ENCODE measurements around the gene TMPRSS9.

Gene TMPRSS9

GRCh38 chr19:2329501-2329916 is 30.6 kb upstream of the TMPRSS9 start:
- DNase-seq (ENCODE audit: low read depth in 3 of 3), result no peak

- no peak for DNase-seq (ENCODE audit: low read depth in 3 of 3)
Measured at GRCh38 chr19:2330255-2330631, 29.8 kb upstream of the TMPRSS9 start.

GRCh38 chr19:2330632-2331284 is 29.3 kb upstream of the TMPRSS9 start:
- DNase-seq (ENCODE audit: low read depth in 3 of 3), result no peak

- DNase-seq (ENCODE audit: low read depth in 3 of 3), result no peak
Measured at GRCh38 chr19:2331601-2332246, 28.3 kb upstream of the TMPRSS9 start.

- DNase-seq (ENCODE audit: low read depth in 3 of 3), result no peak
Measured at GRCh38 chr19:2332341-2333026, 27.6 kb upstream of the TMPRSS9 start.

GRCh38 chr19:2333027-2333806 is 26.8 kb upstream of the TMPRSS9 start:
- no peak for DNase-seq (ENCODE audit: low read depth in 3 of 3)

- DNase-seq (ENCODE audit: low read depth in 3 of 3), result no peak
Measured at GRCh38 chr19:2333807-2334211, 26.3 kb upstream of the TMPRSS9 start.

- DNase-seq (ENCODE audit: low read depth in 3 of 3), result no peak
Measured at GRCh38 chr19:2334426-2334825, 25.6 kb upstream of the TMPRSS9 start.

GRCh38 chr19:2334986-2335846 is 24.8 kb upstream of the TMPRSS9 start:
- DNase-seq (ENCODE audit: low read depth in 3 of 3), result no peak

- DNase-seq (ENCODE audit: low read depth in 3 of 3), result no peak
Measured at GRCh38 chr19:2335848-2336247, 24.2 kb upstream of the TMPRSS9 start.

GRCh38 chr19:2336528-2337328 is 23.3 kb upstream of the TMPRSS9 start:
- no peak for DNase-seq (ENCODE audit: low read depth in 3 of 3)

- DNase-seq (ENCODE audit: low read depth in 3 of 3), result no peak
Measured at GRCh38 chr19:2337329-2337707, 22.7 kb upstream of the TMPRSS9 start.

- DNase-seq (ENCODE audit: low read depth in 3 of 3), result no peak
Measured at GRCh38 chr19:2338055-2338615, 21.9 kb upstream of the TMPRSS9 start.

GRCh38 chr19:2338751-2339643 is 21.1 kb upstream of the TMPRSS9 start:
- DNase-seq (ENCODE audit: low read depth in 3 of 3), result no peak

- no peak for DNase-seq (ENCODE audit: low read depth in 3 of 3)
Measured at GRCh38 chr19:2339644-2340310, 20.3 kb upstream of the TMPRSS9 start.

- no peak for DNase-seq (ENCODE audit: low read depth in 3 of 3)
Measured at GRCh38 chr19:2340496-2341243, 19.4 kb upstream of the TMPRSS9 start.

GRCh38 chr19:2341244-2341751 is 18.8 kb upstream of the TMPRSS9 start:
- DNase-seq (ENCODE audit: low read depth in 3 of 3), result no peak

- DNase-seq (ENCODE audit: low read depth in 3 of 3), result no peak
Measured at GRCh38 chr19:2341982-2342381, 18.1 kb upstream of the TMPRSS9 start.

Measured in stimulated activated CD4-positive, alpha-beta T cell treated with anti-CD3 and anti-CD28 coated beads, TNF-alpha, amount 100 ng/mL, for 24 hours (primary cell).